Kidney tubule cell (primary cell): ENCODE measurements around the gene NUMA1.

Experiments
- DNase-seq: peaks from one replicate; pipeline ENCODE4 v3.0.0-alpha.2; 2018; ENCODE audit warnings: low spot score

Gene NUMA1

DNA sequence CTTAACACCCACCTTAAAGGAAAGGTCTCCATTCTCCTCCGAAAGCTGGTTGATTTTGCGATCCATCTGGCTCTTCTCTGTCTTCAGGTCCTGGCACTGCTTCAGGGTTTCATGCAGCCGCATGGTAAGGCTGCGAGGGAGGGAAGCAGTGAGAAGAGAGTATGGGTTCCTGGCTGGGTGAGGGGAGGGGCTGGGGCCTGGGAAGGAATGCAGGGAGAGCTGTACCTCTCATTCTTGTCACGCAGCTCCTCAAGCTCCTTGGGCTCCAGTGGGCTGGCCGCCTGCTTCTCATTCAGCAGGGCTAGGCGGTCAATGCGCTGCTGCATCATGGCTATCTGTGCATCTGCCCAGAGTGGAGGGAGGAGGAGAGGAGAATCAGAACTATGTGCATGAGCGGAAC is 62.2 kb downstream of the NUMA1 start:
- DNase-seq = no peak

GRCh38 chr11:72015511-72016061 is 64.8 kb downstream of the NUMA1 start:
- peak; percentile 57 for DNase-seq

DNA sequence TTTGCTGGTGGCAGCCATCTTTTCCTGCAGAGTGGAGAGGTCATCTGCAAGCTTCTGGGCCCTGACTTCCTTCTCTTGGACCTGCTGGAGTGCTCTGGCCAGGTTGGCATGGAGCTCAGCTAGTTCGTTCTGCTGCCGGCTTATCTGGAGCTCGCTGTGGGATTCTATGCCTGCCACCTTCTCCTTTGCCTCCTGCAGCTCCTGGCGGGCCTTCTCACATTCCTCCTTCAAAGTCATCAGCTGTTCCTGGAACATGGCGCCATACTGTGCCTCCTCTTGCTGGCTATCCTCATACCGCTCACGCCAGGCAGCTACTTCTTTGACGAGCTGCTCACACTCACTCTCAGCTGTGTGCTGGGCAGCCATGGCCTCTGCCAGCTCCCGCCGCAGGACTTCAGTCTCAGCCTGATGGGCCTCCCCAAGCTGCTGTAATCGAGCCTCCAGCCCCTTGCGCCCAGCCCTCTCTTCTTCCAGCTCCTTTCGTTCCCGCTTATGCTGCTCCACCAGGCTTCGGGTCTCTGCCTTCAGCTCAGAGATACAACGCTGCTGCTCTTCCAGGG is 65.5 kb downstream of the NUMA1 start:
- no peak for DNase-seq

GRCh38 chr11:72013765-72014711 is 66.3 kb downstream of the NUMA1 start:
- peak; percentile 21 for DNase-seq

DNA sequence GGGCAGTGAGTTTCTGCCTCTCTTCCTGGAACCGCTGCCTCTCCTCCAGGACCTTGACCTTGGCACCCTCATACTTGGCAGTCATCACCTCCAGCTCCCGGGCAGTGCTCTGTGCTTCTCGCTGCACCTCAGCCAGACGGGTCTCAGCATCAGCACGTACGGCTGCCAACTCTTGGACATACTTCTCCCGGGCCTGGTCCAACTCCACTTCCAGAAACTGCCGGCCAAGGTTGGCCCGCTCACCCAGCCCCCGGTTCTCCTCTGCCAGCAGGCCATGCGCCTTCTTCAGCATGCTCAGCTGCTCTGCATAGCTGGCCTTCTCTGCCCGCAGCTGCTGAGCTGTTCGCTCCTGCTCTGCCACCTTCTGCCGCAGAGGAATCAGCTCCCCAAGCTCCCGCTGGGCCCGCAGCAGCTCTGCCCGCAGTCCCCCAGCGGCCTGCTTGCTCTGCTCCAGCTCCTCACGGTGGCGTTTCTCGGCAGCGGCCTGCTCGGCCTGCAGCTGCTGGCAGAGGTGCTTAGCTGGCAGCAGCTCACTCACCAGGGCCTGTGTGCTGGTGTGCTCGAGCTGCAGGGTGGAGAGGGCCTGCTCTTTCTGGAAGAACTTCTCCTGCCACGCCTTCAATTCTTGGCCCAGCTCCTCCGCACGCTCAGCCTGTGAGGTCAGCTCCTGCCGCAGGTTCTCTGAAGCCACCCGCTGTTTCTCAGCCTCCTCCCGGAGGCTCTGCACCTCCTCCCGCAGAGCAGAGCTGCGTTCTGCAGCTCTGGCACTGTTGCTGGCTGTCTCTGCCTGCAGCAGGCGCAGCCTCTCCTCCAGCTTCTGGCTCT is 67.2 kb downstream of the NUMA1 start:
- peak; percentile 73 for DNase-seq

- DNase-seq = no peak
These were observed 68.2 kb downstream of the NUMA1 start for GRCh38 chr11:72012091-72012630.

DNA sequence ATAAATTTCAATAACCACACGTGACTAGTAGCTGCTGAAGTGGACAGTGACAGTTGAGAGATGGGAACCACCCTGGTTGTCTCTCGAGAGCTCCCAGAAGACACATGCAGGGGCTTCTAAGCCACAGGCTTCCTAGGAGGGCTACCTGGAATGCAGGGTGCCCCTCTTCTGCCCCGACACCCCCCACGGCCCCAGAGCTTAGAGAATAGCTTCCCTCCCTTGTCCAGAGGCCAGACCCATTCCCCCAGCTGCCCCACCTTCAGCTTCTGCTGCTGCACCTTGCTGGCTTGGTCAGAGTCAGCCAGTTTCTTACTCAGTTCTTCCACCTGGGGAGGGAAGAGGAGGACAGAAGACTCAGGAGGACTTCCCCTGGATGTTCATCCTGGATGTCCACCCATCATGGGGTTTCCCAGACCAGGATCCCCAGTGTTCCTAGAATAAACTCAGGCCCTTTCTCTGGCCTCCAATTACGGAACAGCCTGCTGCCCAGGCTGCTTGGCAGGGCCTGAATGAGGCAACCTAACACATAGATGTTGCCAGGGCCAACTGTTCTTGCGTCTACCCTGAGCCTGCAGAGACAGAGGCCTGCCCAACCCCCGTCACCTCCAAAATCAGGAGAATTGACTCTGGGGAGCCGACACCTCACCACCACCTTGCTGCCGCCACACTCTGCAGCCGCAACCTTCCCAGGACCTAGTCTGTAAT is 69.7 kb downstream of the NUMA1 start:
- DNase-seq = no peak

- no peak for DNase-seq
These were observed 71.2 kb downstream of the NUMA1 start for GRCh38 chr11:72009156-72009555.

- DNase-seq = no peak
These were observed 71.6 kb downstream of the NUMA1 start for GRCh38 chr11:72008728-72009127.

- no peak for DNase-seq
These were observed 72.8 kb downstream of the NUMA1 start for GRCh38 chr11:72007587-72007986.

DNA sequence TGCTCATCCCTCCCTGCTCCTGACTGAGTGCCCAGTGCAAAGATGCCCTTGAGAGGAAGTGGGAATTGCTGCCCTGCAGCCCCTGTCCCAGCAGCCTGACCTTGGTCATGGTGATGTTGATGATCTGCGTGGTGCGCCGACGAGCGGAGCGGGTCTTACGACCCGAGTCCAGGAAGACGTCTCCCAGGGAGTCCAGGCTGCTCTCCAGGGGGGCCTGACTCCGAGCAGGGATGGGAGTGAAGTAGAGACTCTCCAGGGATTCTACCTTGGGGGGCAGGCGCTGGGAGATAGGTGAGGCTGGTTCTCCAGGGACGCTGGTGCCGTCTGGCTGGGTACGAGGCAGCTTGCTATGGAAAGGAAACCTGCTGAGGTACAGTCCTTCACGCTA is 73.3 kb downstream of the NUMA1 start:
- DNase-seq = no peak

GRCh38 chr11:72006309-72007088 is 73.8 kb downstream of the NUMA1 start:
- no peak for DNase-seq

DNA sequence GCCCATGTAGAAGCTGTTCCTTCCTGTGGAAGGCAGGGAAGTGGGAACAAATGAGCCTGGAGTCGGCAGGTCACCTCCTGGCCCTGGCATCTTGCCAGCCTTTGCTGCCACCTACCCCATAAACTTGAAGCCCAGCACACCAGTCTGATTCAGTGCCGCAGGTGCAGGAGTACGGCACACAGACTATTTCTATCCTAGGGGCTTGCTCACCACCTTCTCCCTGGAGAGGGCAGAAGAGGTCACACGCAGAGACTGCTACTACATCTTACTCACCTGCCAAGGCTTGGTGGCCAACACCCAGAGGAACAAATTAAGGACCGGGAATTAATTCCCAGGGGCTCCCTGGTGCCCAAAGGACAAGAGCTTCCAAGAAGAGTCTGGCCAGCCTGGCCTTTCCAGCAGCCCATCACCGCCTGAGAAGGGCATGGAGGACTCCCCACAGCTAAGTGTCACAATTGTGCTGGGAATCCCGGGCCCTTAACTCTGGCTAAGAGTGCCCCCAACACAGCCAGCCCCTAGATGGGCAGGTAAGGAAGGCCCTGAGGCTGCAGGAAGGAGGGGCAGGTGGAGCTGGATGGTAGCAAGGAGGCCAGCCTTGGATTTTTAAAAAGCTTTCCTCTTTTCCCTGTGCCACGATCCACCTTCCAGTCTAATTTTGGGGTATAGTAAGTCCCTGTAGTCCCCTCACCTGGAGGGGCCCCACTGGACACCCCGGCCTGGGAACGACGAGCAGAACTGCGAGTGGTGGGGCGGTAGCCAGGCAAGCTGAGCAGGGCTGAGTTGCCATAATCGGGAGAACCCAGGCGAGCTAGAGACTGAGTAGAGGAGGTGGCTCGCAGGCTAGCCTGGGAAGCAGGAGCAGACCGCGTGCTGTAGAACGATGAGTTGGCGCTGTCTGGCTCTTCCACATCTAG is 74.7 kb downstream of the NUMA1 start:
- DNase-seq = peak; percentile 44

DNA sequence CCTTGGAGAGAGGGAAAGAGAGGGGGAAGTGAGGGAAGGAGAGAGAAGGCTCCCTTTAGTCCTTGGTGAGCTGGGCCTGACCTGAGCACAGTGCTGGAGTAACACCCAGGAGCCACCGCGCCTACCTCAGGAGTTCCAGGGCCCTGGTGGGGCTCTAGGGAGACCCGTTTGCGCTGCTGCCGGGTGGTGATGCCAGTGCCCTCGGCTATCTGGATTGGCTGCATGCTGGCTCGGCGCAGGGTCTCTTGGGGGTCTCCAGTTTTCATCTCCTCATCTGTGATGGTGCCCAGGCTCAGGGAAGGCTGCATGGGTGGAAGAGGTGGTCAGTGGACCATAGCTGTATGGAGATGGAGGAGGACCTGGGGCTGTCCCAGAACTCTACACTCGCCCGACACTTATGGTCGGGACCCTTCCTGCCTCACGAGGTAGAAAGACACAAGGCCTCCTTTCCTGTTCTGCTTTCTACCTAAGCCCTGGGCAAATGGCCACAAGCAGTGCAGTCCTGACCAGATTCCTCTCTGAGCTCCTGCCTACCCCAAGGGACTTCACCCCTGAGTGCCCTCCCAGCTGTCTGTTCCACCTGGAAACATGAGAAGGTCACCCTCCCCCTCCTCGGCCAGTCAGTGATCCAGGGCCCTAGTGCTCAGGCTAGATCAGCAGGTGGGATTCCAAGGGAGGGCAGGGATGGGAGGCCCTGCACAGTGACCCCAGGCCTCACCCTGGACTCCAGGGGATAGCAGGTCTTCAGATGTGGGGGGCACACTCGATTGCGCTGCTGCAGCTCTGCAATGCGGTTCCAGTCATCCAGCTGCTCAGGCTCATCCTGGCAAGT is 75.6 kb downstream of the NUMA1 start:
- DNase-seq = no peak

DNA sequence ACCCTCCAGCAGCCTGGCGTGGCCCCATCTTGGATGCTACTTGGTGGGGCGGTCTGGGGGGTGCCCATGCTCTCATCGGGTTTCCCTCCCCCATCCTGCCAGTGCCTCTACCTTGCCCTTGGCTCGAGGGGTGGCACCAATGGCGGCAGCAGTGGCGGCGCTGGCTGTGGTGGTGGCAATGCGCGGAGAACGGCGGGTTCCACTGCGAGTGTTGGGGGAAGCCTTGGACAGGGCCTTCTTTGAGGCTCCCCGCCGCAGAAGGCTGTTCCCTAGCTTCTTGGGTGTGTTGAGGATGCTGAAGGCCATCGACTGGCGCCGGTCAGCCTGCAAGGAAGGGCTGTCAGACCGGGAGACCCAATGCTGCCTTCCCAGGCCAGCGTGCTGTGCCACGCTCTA is 76.6 kb downstream of the NUMA1 start:
- DNase-seq = no peak

DNA sequence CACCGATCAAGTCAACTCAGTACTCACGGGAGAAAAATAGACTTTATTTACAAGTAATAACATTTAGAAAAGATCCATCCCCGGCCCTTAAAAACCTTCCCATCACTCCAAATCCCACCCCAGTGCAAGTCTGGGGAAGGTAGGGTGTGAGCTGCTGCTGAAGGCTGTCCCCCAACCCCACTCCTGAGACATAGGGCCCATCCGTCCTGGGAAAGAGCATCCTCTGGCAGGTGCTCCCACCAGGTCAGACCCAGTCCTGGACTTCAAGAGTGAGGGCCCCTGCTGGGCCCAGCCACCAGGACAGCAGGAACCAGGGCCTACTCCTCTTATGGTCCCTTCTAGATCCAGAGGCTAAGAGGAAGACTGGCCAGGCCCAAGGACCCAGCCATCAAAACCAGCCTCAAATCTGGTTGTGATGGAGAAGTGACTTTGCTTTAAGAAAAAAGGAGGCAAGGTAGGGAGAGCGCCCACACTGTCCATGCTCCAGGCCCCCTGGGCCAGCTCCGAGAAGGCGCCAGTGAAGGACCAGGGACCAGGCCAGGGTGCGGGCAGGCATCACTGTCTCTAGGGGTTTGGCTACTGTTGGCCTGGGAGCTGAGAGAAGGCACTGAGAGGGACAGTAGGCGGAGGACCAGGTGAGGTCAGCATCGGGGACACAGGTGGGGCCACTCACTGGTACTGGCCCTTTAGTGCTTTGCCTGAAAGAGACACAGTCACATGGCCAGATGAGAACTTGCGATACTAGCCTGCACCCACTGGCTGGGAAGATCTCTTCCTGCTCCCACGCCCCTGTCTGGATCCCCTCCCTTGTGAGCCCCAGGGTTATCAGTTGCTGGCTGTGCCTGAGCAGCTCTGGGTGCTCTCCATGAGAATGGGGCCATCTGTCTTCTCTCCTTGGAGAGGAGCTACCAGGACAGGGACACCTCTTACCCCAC is 77.2 kb downstream of the NUMA1 start:
- DNase-seq = no peak

GRCh38 chr11:72001834-72002591 is 78.3 kb downstream of the NUMA1 start:
- DNase-seq = no peak
